H1 (cell line): ENCODE data around the gene MMEL1. TPM values are rescaled to one million over a fixed set of nuclear protein-coding genes. Genes with fewer than 3 reads are reported as not detected.

Experiments
- CTCF ChIA-PET: fragments of 300-600 bp; sonication (Branson Sonifier 250); formaldehyde crosslinking; loops from one replicate; lab custom pipeline; 2021; ENCODE audit not compliant: partially characterized antibody; lab: Charles Lee
- POLR2A ChIA-PET: fragments of 300-600 bp; sonication (Branson Sonifier 250); formaldehyde crosslinking; loops from one replicate; lab custom pipeline; 2021; ENCODE audit warnings: inconsistent platforms; ENCODE audit not compliant: partially characterized antibody; lab: Charles Lee
- DNase-seq, 2 experiments: peaks; one replicate each; pipeline versions ENCODE4 v3.0.0 to v3.0.0-alpha.2; 2010 to 2022; ENCODE audit warnings: low spot score in 2 of 2, low read depth in 1 of 2, mixed read lengths in 1 of 2
- FAIRE-seq: peaks from 2 replicates; lab custom pipeline; 2011; peaks lifted over from hg19 to GRCh38; lab: Jason Lieb, UNC
- H2AFZ ChIP-seq: 2 replicates; pipeline ENCODE4 v1.8.1; 2012; ENCODE audit warnings: low read length, inconsistent platforms
- H2AK5ac ChIP-seq: 2 replicates; pipeline ENCODE4 v1.6.1; 2013; ENCODE audit warnings: low read depth, low read length
- H2BK120ac ChIP-seq: replicated peaks from 2 replicates; pipeline ENCODE3; 2013; ENCODE audit warnings: low read depth, low read length, inconsistent platforms
- H2BK12ac ChIP-seq: 2 replicates; pipeline ENCODE4 v1.6.1; 2013; ENCODE audit warnings: low read depth, low read length
- H2BK15ac ChIP-seq: 2 replicates; pipeline ENCODE4 v1.6.1; 2013; ENCODE audit warnings: low read length
- H2BK20ac ChIP-seq: 2 replicates; pipeline ENCODE4 v1.6.1; 2013; ENCODE audit warnings: low read length
- H2BK5ac ChIP-seq: 2 replicates; pipeline ENCODE4 v1.6.1; 2013; ENCODE audit warnings: low read depth, low read length
- H3K14ac ChIP-seq: 2 replicates; pipeline ENCODE4 v1.6.1; 2013; ENCODE audit warnings: inconsistent platforms; ENCODE audit not compliant: insufficient read length
- H3K18ac ChIP-seq: 2 replicates; pipeline ENCODE4 v1.6.1; 2013; ENCODE audit warnings: low read length; ENCODE audit errors: extremely low read depth
- H3K23ac ChIP-seq: 2 replicates; pipeline ENCODE4 v1.6.1; 2013; ENCODE audit warnings: inconsistent platforms; ENCODE audit not compliant: insufficient read length
- H3K23me2 ChIP-seq: 2 replicates; pipeline ENCODE4 v1.6.1; 2013; ENCODE audit warnings: low read depth, low read length
- H3K27ac ChIP-seq: 2 replicates; pipeline ENCODE4 v1.6.1; 2011; ENCODE audit warnings: low read depth, low read length, inconsistent platforms
- H3K27me3 ChIP-seq, 4 experiments: replicated peaks in 1 of 4; 1 replicate in 1 of 4; 2 replicates in 3 of 4; pipeline versions ENCODE4 v1.6.1 to v1.8.1; 2011 to 2013; ENCODE audit warnings: low read length in 3 of 4, mild to moderate bottlenecking in 3 of 4, inconsistent platforms in 2 of 4, mixed read lengths in 2 of 4, moderate library complexity in 1 of 4; ENCODE audit not compliant: control insufficient read depth in 3 of 4, insufficient read depth in 3 of 4; ENCODE audit errors: extremely low read depth in 1 of 4
- H3K36me3 ChIP-seq, 4 experiments: 2 replicates each; pipeline versions ENCODE4 v1.6.1 to v1.8.1; 2011 to 2013; ENCODE audit warnings: mild to moderate bottlenecking in 4 of 4, low read length in 3 of 4, moderate library complexity in 2 of 4, control low read depth in 1 of 4, inconsistent platforms in 1 of 4; ENCODE audit not compliant: insufficient read depth in 4 of 4, control insufficient read depth in 2 of 4
- H3K4ac ChIP-seq: replicated peaks from 2 replicates; pipeline ENCODE3; 2013; ENCODE audit warnings: low read length, low read depth, mixed read lengths, inconsistent platforms; ENCODE audit not compliant: insufficient read length
- H3K4me1 ChIP-seq, 4 experiments: replicated peaks in 1 of 4; 1 replicate in 1 of 4; 2 replicates in 3 of 4; pipeline versions ENCODE4 v1.6.1 to v1.8.1; 2011 to 2013; ENCODE audit warnings: low read length in 3 of 4, inconsistent platforms in 2 of 4, mixed read lengths in 1 of 4; ENCODE audit not compliant: insufficient read depth in 4 of 4, control insufficient read depth in 3 of 4
- H3K4me2 ChIP-seq, 2 experiments: 2 replicates each; pipeline versions ENCODE4 v1.6.1 to v1.8.1; 2011 to 2013; ENCODE audit warnings: low read depth in 2 of 2, low read length in 2 of 2, control low read depth in 1 of 2, inconsistent platforms in 1 of 2, mild to moderate bottlenecking in 1 of 2; ENCODE audit not compliant: insufficient read depth in 1 of 2
- H3K4me3 ChIP-seq, 4 experiments: fragments of 200-600, 300-600 bp in 1 of 4; sonication (generic), shearing (Covaris generic), sonication (Bioruptor Twin) in 1 of 4; 2 replicates each; pipeline versions ENCODE4 v1.5.1 to v1.8.1; 2011 to 2016; ENCODE audit warnings: low read length in 4 of 4, low read depth in 3 of 4, control low read depth in 2 of 4, inconsistent platforms in 2 of 4, mild to moderate bottlenecking in 2 of 4, mixed read lengths in 1 of 4, moderate library complexity in 1 of 4; ENCODE audit not compliant: insufficient read depth in 2 of 4; ENCODE audit errors: extremely low read depth in 1 of 4
- H3K56ac ChIP-seq: replicated peaks from 2 replicates; pipeline ENCODE3; 2013; ENCODE audit warnings: low read depth, mild to moderate bottlenecking, mixed read lengths, low read length, inconsistent platforms; ENCODE audit not compliant: insufficient read length
- H3K79me1 ChIP-seq: 2 replicates; pipeline ENCODE4 v1.6.1; 2013; ENCODE audit warnings: low read depth, low read length, control low read depth
- H3K79me2 ChIP-seq, 2 experiments: 2 replicates each; pipeline versions ENCODE4 v1.6.1 to v1.8.1; 2012 to 2013; ENCODE audit warnings: low read length in 2 of 2, mild to moderate bottlenecking in 2 of 2, inconsistent platforms in 1 of 2; ENCODE audit not compliant: insufficient read depth in 2 of 2, control insufficient read depth in 1 of 2
- H3K9ac ChIP-seq, 4 experiments: replicated peaks in 1 of 4; 1 replicate in 1 of 4; 2 replicates in 3 of 4; pipeline versions ENCODE4 v1.6.1 to v1.8.1; 2011 to 2013; ENCODE audit warnings: low read depth in 3 of 4, low read length in 3 of 4, control low read depth in 2 of 4, mild to moderate bottlenecking in 2 of 4, moderate library complexity in 2 of 4, inconsistent platforms in 1 of 4; ENCODE audit errors: extremely low read depth in 1 of 4
- H3K9me3 ChIP-seq, 2 experiments: 2 replicates each; pipeline versions ENCODE4 v1.6.1 to v1.8.1; 2012 to 2013; ENCODE audit warnings: mild to moderate bottlenecking in 2 of 2, moderate library complexity in 2 of 2, control low read depth in 1 of 2, inconsistent platforms in 1 of 2, low read depth in 1 of 2, low read length in 1 of 2, mixed read lengths in 1 of 2; ENCODE audit not compliant: insufficient read depth in 2 of 2
- H4K20me1 ChIP-seq, 2 experiments: replicated peaks in 1 of 2; 2 replicates each; pipeline versions ENCODE3 to v1.8.1; 2011 to 2013; ENCODE audit warnings: inconsistent platforms in 2 of 2, low read length in 2 of 2, mild to moderate bottlenecking in 1 of 2; ENCODE audit not compliant: insufficient read depth in 2 of 2, control insufficient read depth in 1 of 2
- H4K5ac ChIP-seq: 2 replicates; pipeline ENCODE4 v1.6.1; 2013; ENCODE audit warnings: low read length, low read depth, mixed read lengths, inconsistent platforms; ENCODE audit not compliant: insufficient read length
- H4K8ac ChIP-seq: 2 replicates; pipeline ENCODE4 v1.8.0; 2013; ENCODE audit warnings: mild to moderate bottlenecking, moderate library complexity, low read length, inconsistent platforms; ENCODE audit not compliant: insufficient read depth; ENCODE audit errors: extremely low read depth
- H4K91ac ChIP-seq: replicated peaks from 2 replicates; pipeline ENCODE3; 2013; ENCODE audit warnings: low read length, mixed read lengths, inconsistent platforms; ENCODE audit not compliant: insufficient read length
- BACH1 ChIP-seq: IDR thresholded peaks from 2 replicates; pipeline ENCODE4 v1.6.1; 2012; ENCODE audit warnings: low read length, improper control_type of control experiment
- EP300 ChIP-seq, 2 experiments: IDR thresholded peaks; 1 replicate in 1 of 2; 2 replicates in 1 of 2; pipeline ENCODE4 v1.6.1; 2011 to 2012; ENCODE audit warnings: low read depth in 2 of 2, low read length in 2 of 2, mild to moderate bottlenecking in 2 of 2, borderline replicate concordance in 1 of 2, inconsistent platforms in 1 of 2, moderate library complexity in 1 of 2
- EZH2 ChIP-seq: fragments of 200-600 bp; sonication (generic); IDR thresholded peaks from 2 replicates; pipeline ENCODE4 v1.7.1; 2012; ENCODE audit warnings: low read depth, mild to moderate bottlenecking, moderate library complexity, low read length, inconsistent platforms; ENCODE audit not compliant: severe bottlenecking
- GTF2F1 ChIP-seq: IDR thresholded peaks from 2 replicates; pipeline ENCODE4 v1.6.1; 2012; ENCODE audit warnings: low read depth, low read length, improper control_type of control experiment, borderline replicate concordance
- HDAC6 ChIP-seq: IDR thresholded peaks from one replicate; pipeline ENCODE4 v1.7.1; 2012; ENCODE audit warnings: low read depth, mild to moderate bottlenecking, inconsistent platforms, low read length, moderate library complexity
- KDM4A ChIP-seq: IDR thresholded peaks from one replicate; pipeline ENCODE4 v1.7.1; 2012; ENCODE audit warnings: low read depth, mild to moderate bottlenecking, moderate library complexity, low read length, inconsistent platforms; ENCODE audit not compliant: severe bottlenecking
- KDM5A ChIP-seq: fragments of 200-600 bp; IDR thresholded peaks from 2 replicates; pipeline ENCODE4 v1.7.1; 2012; ENCODE audit warnings: mild to moderate bottlenecking, low read length, inconsistent platforms, mixed read lengths
- RXRA ChIP-seq: IDR thresholded peaks from 2 replicates; pipeline ENCODE4 v1.6.1; 2011; ENCODE audit warnings: low read depth, mild to moderate bottlenecking, low read length, moderate library complexity; ENCODE audit not compliant: insufficient read depth
- SIX5 ChIP-seq: IDR thresholded peaks from 2 replicates; pipeline ENCODE4 v1.6.1; 2011; ENCODE audit warnings: mild to moderate bottlenecking, low read depth, low read length
- SRF ChIP-seq: IDR thresholded peaks from 2 replicates; pipeline ENCODE4 v1.6.1; 2011; ENCODE audit warnings: mild to moderate bottlenecking, low read depth, low read length, moderate library complexity
- SUZ12 ChIP-seq: fragments of 200-600 bp; sonication (generic); IDR thresholded peaks from 2 replicates; pipeline ENCODE4 v1.6.1; 2012; ENCODE audit warnings: mild to moderate bottlenecking, inconsistent platforms, low read length, moderate library complexity, mixed read lengths
- TAF7 ChIP-seq: optimal IDR thresholded peaks from 2 replicates; pipeline ENCODE3; 2011; ENCODE audit warnings: low read depth, mild to moderate bottlenecking, inconsistent platforms, low read length, moderate library complexity, borderline replicate concordance
- ZNF274 ChIP-seq: IDR thresholded peaks from 2 replicates; pipeline ENCODE4 v1.7.0; 2012; ENCODE audit warnings: low read length, borderline replicate concordance; ENCODE audit errors: extremely low read depth
- WGBS, 2 experiments: shearing (Covaris generic) in 1 of 2; methylation state at CpG; one replicate each; pipeline versions ENCODE4 v1.1.6 to v1.1.7; 2013 to 2015; ENCODE audit warnings: low lambda C conversion rate in 2 of 2, mixed read lengths in 2 of 2, inconsistent platforms in 1 of 2, low coverage in 1 of 2, missing lambda C conversion rate in 1 of 2; ENCODE audit not compliant: insufficient replicate concordance in 2 of 2, insufficient coverage in 1 of 2, insufficient read length in 1 of 2; ENCODE audit errors: extremely low coverage in 1 of 2, missing lambda C conversion rate in 1 of 2; 5-methylcytosine and 5-hydroxymethylcytosine counted together
- polyA plus RNA-seq, 7 experiments: library from polyadenylated mRNA; depleted of rRNA in 3 of 7; stranded (reverse) in 5 of 7; unstranded in 2 of 7; fragments of >200 nt in 5 of 7; fragments of 200-250 nt in 2 of 7; gene quantifications; 1 replicate in 5 of 7; 2 replicates in 1 of 7; 4 replicates in 1 of 7; pipeline versions ENCODE4 v1.2.1 to v1.2.3, GENCODE V29; 2011 to 2013; ENCODE audit warnings: missing spikeins in 2 of 7, mixed read lengths in 2 of 7
- total RNA-seq: library from RNA; stranded (reverse); fragmentation: NEBNext Ultra II Directional; extraction: Animal tissue kit (Norgen Biotek cat#: 25700); gene quantifications from 2 replicates; pipeline ENCODE4 v1.2.1, GENCODE V29; 2021

Gene MMEL1
- total and polyA plus RNA-seq, 2 of the 8 experiments (the other 6 are each of a cell fraction or from before 2014, with no cell fraction given), result 0.91 to 1.7 TPM

DNA sequence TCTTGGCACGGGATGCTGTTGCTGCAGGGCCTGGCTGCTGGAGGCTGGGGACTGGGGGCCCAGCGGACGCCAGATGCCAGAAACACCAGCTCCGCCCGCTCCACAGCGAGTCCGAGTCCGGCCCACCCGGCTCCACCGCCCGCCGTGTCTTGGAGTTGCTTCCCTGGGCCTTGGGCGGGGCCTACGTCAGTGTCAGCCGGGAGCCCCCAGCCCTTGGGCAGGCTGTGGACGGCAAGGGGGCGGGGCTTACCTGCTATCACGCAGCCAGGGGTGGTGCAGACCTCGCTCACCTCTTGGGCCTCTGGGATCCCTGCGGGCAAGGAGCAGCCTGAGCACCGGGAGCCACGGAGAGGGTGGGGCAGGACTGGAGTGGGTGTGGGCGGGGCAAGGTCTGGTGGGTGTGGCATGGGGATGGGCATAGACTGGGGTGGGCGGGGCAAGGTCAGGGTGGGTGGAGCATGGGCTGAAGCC, 21.8 kb downstream of the MMEL1 start:
- Histone ChIP-seq H2BK120ac (no peak overlapping the region), H3K36me3 (no peaks in the 10 kb centered on the region), H3K27ac (no peak overlapping the region), H3K18ac (no peak overlapping the region), H2AK5ac (no peak overlapping the region), H3K14ac (no peak overlapping the region), H3K4ac (no peak overlapping the region), H3K56ac (no peak overlapping the region), H4K20me1 (no peaks in the 10 kb centered on the region), H4K8ac (no peak overlapping the region; the same call in 1 of the 2 replicates), H3K4me1 (peaks cover 0 to 3% (median 0%) of the 10 kb centered on the region in 4 experiments; a peak in 2 of 7 replicates), H3K79me1 (no peaks in the 10 kb centered on the region), H2BK5ac (no peak overlapping the region), H3K27me3 (peaks cover 0 to 3% (median 0%) of the 10 kb centered on the region in 4 experiments; a peak in 1 of 7 replicates), H3K9ac (no peak overlapping the region), H3K23ac (no peak overlapping the region), H2BK12ac (0 out of 2 replicates have a peak overlapping the region, but pooled peaks have one; percentile 3), H2AFZ (no peak overlapping the region), H4K5ac (no peak overlapping the region), H4K91ac (no peak overlapping the region), H3K23me2 (no peaks in the 10 kb centered on the region), H2BK15ac (no peak overlapping the region), H3K4me2 (peak overlapping the region; percentile 4 to 53; a peak in 3 of 4 replicates), H3K9me3 (peaks cover 2 to 8% of the 10 kb centered on the region in 2 experiments; a peak in 3 of 4 replicates), H3K4me3 (peak overlapping the region in 2 of 4 experiments; percentile 3 to 52; a peak in 3 of 8 replicates), H3K79me2 (no peaks in the 10 kb centered on the region), H2BK20ac (no peak overlapping the region)
- no peak for FAIRE-seq
- ChIA-PET POLR2A (no interaction called here), CTCF (interaction anchor here (0.9 kb wide), 1 partner anchor 18 kb away, joined by 4 read pairs; no protein-coding TSS in a partner anchor)
- peak; percentile 31 to 64 for DNase-seq
- 16% methylated on average over 22 of the region's 24 CpGs; no CpG with 5 or more reads in 1 of the 2 experiments for WGBS, 2 experiments
- no peak for TF ChIP-seq GTF2F1
- TF ChIP-seq SRF, result no peak
- TF ChIP-seq EZH2, result no peak
- no peak for TF ChIP-seq ZNF274
- no peak for TF ChIP-seq RXRA
- TF ChIP-seq TAF7, result no peak
- no peak for TF ChIP-seq SUZ12
- peak; percentile 79 for TF ChIP-seq KDM4A
- TF ChIP-seq KDM5A, result no peak
- TF ChIP-seq HDAC6, result no peak
- TF ChIP-seq EP300 (IDR thresholded peaks at IDR 0.05; ENCODE audit: borderline replicate concordance in 1 of 2, low read depth in 2 of 2, low read length in 2 of 2), result no peak
- no peak for TF ChIP-seq SIX5
- TF ChIP-seq BACH1, result peak; percentile 8; the same call in 1 of the 2 replicates
